Activated T-cell treated with anti-CD3 and anti-CD28 coated beads, Interleukin-2, amount 50 U/mL, for 4 hours (primary cell): ENCODE data around the gene UBXN10. TPM values are rescaled to one million over a fixed set of nuclear protein-coding genes. Genes with fewer than 3 reads are reported as not detected.
A peak's percentile ranks its signal among the peaks of the same experiment; 100 is the strongest.
"Not testable (repeated sequence)": the region's sequence is repeated elsewhere in the genome, so short reads cannot be mapped to it uniquely, and the experiment has no call there.

ENCODE experiments used
- ATAC-seq, 2 donors: fragments of 200-7000 bp; cut with Tn5 transposase; one replicate each; pipeline ENCODE4 v1.10.0; 2021
- DNase-seq: peaks from one replicate; pipeline ENCODE4 v3.0.0-alpha.2; 2020
- H3K27me3 Mint-ChIP-seq: one replicate; pipeline ENCODE4 v1.8.0; 2021; ENCODE audit warnings: low read depth, mixed read lengths
- H3K36me3 Mint-ChIP-seq: one replicate; pipeline ENCODE4 v1.8.0; 2022; ENCODE audit warnings: mixed read lengths; ENCODE audit not compliant: insufficient read depth
- H3K4me1 Mint-ChIP-seq: one replicate; pipeline ENCODE4 v1.8.0; 2021; ENCODE audit warnings: low read depth, mixed read lengths
- H3K4me3 Mint-ChIP-seq: one replicate; pipeline ENCODE4 v1.8.0; 2021; ENCODE audit warnings: mild to moderate bottlenecking, moderate library complexity, mixed read lengths
- H3K9me3 Mint-ChIP-seq: one replicate; pipeline ENCODE4 v1.8.0; 2021; ENCODE audit warnings: mixed read lengths
- total RNA-seq, 3 donors: library from RNA; stranded (reverse); gene quantifications; one replicate each; pipeline ENCODE4 v1.2.1, GENCODE V29; 2021

The UBXN10 gene
- total RNA-seq, 3 donors from 2014 or later, result 0.18 to 0.50 (median 0.33) TPM

GRCh38 chr1:20219053-20219452 is 33.2 kb downstream of the UBXN10 start:
- H3K36me3 Mint-ChIP-seq, DNase-seq, H3K9me3 Mint-ChIP-seq, ATAC-seq, H3K4me3 Mint-ChIP-seq, H3K4me1 Mint-ChIP-seq: not testable (repeated sequence)
- peaks cover 46% of the 10 kb centered on the region for H3K27me3 Mint-ChIP-seq

- no peaks in the 10 kb centered on the region for H3K36me3 Mint-ChIP-seq
- H3K9me3 Mint-ChIP-seq, result no peaks in the 10 kb centered on the region
- DNase-seq (no peak), ATAC-seq (no peak)
- H3K4me3 Mint-ChIP-seq, result no peak overlapping the region
- H3K27me3 Mint-ChIP-seq, result peaks cover 43% of the 10 kb centered on the region
- H3K4me1 Mint-ChIP-seq, result no peaks in the 10 kb centered on the region
These were observed 34.1 kb downstream of the UBXN10 start for GRCh38 chr1:20220036-20220435.

GRCh38 chr1:20223106-20223505 is 37.2 kb downstream of the UBXN10 start:
- Mint-ChIP-seq H3K4me1 (no peaks in the 10 kb centered on the region), H3K36me3 (no peaks in the 10 kb centered on the region), H3K4me3 (no peak overlapping the region), H3K9me3 (no peaks in the 10 kb centered on the region), H3K27me3 (peaks cover 48% of the 10 kb centered on the region)
- ATAC-seq, result no peak
- no peak for DNase-seq

GRCh38 chr1:20223551-20224419 is 37.9 kb downstream of the UBXN10 start:
- H3K4me3 Mint-ChIP-seq, result no peak overlapping the region
- no peak for ATAC-seq
- DNase-seq, result no peak
- no peaks in the 10 kb centered on the region for H3K9me3 Mint-ChIP-seq
- H3K4me1 Mint-ChIP-seq, result no peaks in the 10 kb centered on the region
- H3K27me3 Mint-ChIP-seq, result peaks cover 52% of the 10 kb centered on the region
- no peaks in the 10 kb centered on the region for H3K36me3 Mint-ChIP-seq

- H3K36me3 Mint-ChIP-seq, result no peaks in the 10 kb centered on the region
- H3K4me1 Mint-ChIP-seq, result no peaks in the 10 kb centered on the region
- no peaks in the 10 kb centered on the region for H3K9me3 Mint-ChIP-seq
- no peak overlapping the region for H3K4me3 Mint-ChIP-seq
- ATAC-seq (no peak), DNase-seq (no peak)
- peaks cover 55% of the 10 kb centered on the region for H3K27me3 Mint-ChIP-seq
These were observed 38.6 kb downstream of the UBXN10 start for GRCh38 chr1:20224546-20224945.

- no peaks in the 10 kb centered on the region for H3K4me1 Mint-ChIP-seq
- H3K27me3 Mint-ChIP-seq, result peaks cover 44% of the 10 kb centered on the region
- H3K9me3 Mint-ChIP-seq, result no peaks in the 10 kb centered on the region
- no peaks in the 10 kb centered on the region for H3K36me3 Mint-ChIP-seq
- no peak for ATAC-seq
- no peak for DNase-seq
- no peak overlapping the region for H3K4me3 Mint-ChIP-seq
These were observed 41.8 kb downstream of the UBXN10 start for GRCh38 chr1:20227704-20228103.

GRCh38 chr1:20228314-20228825 is 42.5 kb downstream of the UBXN10 start:
- ATAC-seq, result no peak
- Mint-ChIP-seq H3K9me3 (no peaks in the 10 kb centered on the region), H3K4me1 (no peaks in the 10 kb centered on the region), H3K4me3 (no peak overlapping the region), H3K36me3 (no peaks in the 10 kb centered on the region), H3K27me3 (peaks cover 43% of the 10 kb centered on the region)
- DNase-seq, result no peak

- Mint-ChIP-seq H3K9me3 (no peaks in the 10 kb centered on the region), H3K27me3 (peaks cover 43% of the 10 kb centered on the region), H3K4me3 (no peak overlapping the region), H3K4me1 (no peaks in the 10 kb centered on the region), H3K36me3 (no peaks in the 10 kb centered on the region)
- DNase-seq (no peak), ATAC-seq (no peak)
These were observed 43.3 kb downstream of the UBXN10 start for GRCh38 chr1:20229171-20229570.

GRCh38 chr1:20232564-20232963 is 46.7 kb downstream of the UBXN10 start:
- DNase-seq, H3K36me3 Mint-ChIP-seq, H3K9me3 Mint-ChIP-seq, H3K4me3 Mint-ChIP-seq, ATAC-seq, H3K4me1 Mint-ChIP-seq: not testable (repeated sequence)
- peaks cover 39% of the 10 kb centered on the region for H3K27me3 Mint-ChIP-seq

- Mint-ChIP-seq H3K4me1 (no peaks in the 10 kb centered on the region), H3K36me3 (no peaks in the 10 kb centered on the region), H3K27me3 (peaks cover 33% of the 10 kb centered on the region), H3K9me3 (no peaks in the 10 kb centered on the region), H3K4me3 (no peak overlapping the region)
- ATAC-seq (peak in 1 of 2 donors; percentile 48), DNase-seq (no peak)
These were observed 47.5 kb downstream of the UBXN10 start for GRCh38 chr1:20233394-20233793.

GRCh38 chr1:20233866-20234265 is 48.0 kb downstream of the UBXN10 start:
- H3K27me3 Mint-ChIP-seq, result peaks cover 31% of the 10 kb centered on the region
- H3K4me1 Mint-ChIP-seq, result no peaks in the 10 kb centered on the region
- H3K4me3 Mint-ChIP-seq, result no peak overlapping the region
- DNase-seq (no peak), ATAC-seq (no peak)
- H3K36me3 Mint-ChIP-seq, result no peaks in the 10 kb centered on the region
- H3K9me3 Mint-ChIP-seq, result no peaks in the 10 kb centered on the region

- no peak overlapping the region for H3K4me3 Mint-ChIP-seq
- peaks cover 33% of the 10 kb centered on the region for H3K27me3 Mint-ChIP-seq
These were observed 49.1 kb downstream of the UBXN10 start for GRCh38 chr1:20234788-20235535.

GRCh38 chr1:20237646-20238045 is 51.8 kb downstream of the UBXN10 start:
- H3K4me1 Mint-ChIP-seq, result no peaks in the 10 kb centered on the region
- H3K27me3 Mint-ChIP-seq, result peaks cover 44% of the 10 kb centered on the region
- no peak overlapping the region for H3K4me3 Mint-ChIP-seq
- ATAC-seq (no peak), DNase-seq (no peak)
- no peaks in the 10 kb centered on the region for H3K36me3 Mint-ChIP-seq
- H3K9me3 Mint-ChIP-seq, result no peaks in the 10 kb centered on the region

More at GRCh38 chr1:20234788-20235535, 49.1 kb downstream of the UBXN10 start:
- no peaks in the 10 kb centered on the region for H3K9me3 Mint-ChIP-seq
- ATAC-seq, result no peak
- DNase-seq, result no peak
- H3K4me1 Mint-ChIP-seq, result no peaks in the 10 kb centered on the region
- no peaks in the 10 kb centered on the region for H3K36me3 Mint-ChIP-seq

- H3K36me3 Mint-ChIP-seq, result no peaks in the 10 kb centered on the region
- no peak overlapping the region for H3K4me3 Mint-ChIP-seq
- H3K27me3 Mint-ChIP-seq, result peaks cover 27% of the 10 kb centered on the region
- no peaks in the 10 kb centered on the region for H3K9me3 Mint-ChIP-seq
- no peak for ATAC-seq
- H3K4me1 Mint-ChIP-seq, result no peaks in the 10 kb centered on the region
- DNase-seq, result no peak
These were observed 54.1 kb downstream of the UBXN10 start for GRCh38 chr1:20240012-20240411.
